Stimulated activated CD4-positive, alpha-beta T cell treated with anti-CD3 and anti-CD28 coated beads, Interleukin-1b, Interleukin-23, amount 100 ng/mL, for 24 hours (primary cell): Measurements from ENCODE around the gene RNU7-1.

Source experiments
- DNase-seq, 4 experiments: peaks; one replicate each; pipeline ENCODE4 v3.0.0-alpha.2; 2020; ENCODE audit warnings: low read depth in 4 of 4, low spot score in 1 of 4

The RNU7-1 gene

DNA sequence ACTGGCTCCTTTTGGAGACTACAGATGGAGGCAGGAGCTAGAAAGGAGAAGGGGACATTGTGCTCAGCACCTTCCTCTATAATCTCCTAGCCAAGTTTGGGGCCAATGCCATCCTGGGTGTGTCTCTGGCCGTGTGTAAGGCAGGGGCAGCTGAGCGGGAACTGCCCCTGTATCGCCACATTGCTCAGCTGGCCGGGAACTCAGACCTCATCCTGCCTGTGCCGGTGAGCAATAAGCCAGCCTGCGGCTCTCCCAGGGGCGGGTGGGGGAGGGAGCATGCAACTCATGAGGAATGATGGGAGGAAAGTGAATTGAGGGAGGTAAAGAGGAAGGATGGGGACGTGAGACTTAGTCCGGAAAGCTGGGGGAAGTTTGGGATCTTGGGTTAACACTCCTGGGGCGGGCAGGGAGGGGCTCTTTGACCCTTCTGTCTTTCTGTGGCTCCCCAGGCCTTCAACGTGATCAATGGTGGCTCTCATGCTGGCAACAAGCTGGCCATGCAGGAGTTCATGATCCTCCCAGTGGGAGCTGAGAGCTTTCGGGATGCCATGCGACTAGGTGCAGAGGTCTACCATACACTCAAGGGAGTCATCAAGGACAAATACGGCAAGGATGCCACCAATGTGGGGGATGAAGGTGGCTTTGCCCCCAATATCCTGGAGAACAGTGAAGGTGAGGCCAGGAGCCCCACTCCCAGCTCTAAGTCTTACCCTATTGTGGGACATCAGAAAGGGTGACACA is 26.0 kb upstream of the RNU7-1 start:
- DNase-seq, result no peak

DNA sequence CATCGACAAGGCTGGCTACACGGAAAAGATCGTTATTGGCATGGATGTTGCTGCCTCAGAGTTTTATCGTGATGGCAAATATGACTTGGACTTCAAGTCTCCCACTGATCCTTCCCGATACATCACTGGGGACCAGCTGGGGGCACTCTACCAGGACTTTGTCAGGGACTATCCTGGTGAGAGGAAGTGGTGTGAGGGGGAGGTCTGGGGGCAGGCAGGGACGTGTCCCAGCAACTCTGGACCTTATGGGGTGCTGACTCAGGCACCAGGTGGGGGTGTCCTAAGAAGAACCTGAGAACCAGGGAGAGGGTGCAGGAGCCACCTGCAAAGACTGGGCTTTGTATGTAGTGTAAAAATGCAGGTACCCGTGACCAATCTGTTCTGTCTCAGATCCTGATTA is 24.0 kb upstream of the RNU7-1 start:
- no peak for DNase-seq

DNA sequence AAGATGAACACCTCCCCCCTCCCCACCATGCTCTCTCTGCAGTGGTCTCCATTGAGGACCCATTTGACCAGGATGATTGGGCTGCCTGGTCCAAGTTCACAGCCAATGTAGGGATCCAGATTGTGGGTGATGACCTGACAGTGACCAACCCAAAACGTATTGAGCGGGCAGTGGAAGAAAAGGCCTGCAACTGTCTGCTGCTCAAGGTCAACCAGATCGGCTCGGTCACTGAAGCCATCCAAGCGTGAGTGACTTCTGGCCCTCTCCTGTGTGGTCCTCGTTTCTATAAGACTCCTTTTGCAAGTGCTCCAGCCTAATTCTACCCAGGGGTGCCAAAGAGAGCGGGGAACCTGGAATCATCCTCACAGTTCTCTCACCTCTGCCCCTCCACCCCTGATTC is 22.1 kb upstream of the RNU7-1 start:
- DNase-seq, result no peak

DNA sequence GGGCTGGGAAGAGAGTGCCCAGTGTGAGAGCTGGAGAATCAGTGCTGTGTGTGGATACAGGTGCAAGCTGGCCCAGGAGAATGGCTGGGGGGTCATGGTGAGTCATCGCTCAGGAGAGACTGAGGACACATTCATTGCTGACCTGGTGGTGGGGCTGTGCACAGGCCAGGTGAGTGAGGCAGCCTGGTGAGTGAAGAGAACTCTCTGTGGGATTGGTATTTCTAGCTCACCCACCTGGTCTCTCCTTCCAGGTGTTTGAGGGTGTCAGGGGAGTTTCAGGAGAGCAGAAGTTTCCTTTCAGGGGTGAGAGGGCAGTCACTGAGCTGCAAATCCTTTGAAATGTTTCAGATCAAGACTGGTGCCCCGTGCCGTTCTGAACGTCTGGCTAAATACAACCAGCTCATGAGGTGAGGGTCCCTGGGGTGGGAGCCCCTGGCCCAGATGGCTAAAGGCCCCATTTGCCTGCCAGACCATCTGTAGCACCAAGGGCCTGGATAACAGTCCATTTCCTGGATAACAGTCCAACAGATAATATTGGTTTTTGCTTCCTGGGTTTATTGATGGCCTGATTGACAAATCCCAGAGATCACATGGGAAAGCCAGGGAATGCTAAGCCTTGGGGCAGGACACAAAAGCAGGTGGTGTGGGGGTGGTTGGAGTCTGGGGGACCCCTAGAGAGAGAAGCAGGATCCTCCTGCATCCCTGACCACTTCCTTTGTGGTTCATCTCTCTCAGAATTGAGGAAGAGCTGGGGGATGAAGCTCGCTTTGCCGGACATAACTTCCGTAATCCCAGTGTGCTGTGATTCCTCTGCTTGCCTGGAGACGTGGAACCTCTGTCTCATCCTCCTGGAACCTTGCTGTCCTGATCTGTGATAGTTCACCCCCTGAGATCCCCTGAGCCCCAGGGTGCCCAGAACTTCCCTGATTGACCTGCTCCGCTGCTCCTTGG is 21.3 kb upstream of the RNU7-1 start:
- DNase-seq, result no peak

DNA sequence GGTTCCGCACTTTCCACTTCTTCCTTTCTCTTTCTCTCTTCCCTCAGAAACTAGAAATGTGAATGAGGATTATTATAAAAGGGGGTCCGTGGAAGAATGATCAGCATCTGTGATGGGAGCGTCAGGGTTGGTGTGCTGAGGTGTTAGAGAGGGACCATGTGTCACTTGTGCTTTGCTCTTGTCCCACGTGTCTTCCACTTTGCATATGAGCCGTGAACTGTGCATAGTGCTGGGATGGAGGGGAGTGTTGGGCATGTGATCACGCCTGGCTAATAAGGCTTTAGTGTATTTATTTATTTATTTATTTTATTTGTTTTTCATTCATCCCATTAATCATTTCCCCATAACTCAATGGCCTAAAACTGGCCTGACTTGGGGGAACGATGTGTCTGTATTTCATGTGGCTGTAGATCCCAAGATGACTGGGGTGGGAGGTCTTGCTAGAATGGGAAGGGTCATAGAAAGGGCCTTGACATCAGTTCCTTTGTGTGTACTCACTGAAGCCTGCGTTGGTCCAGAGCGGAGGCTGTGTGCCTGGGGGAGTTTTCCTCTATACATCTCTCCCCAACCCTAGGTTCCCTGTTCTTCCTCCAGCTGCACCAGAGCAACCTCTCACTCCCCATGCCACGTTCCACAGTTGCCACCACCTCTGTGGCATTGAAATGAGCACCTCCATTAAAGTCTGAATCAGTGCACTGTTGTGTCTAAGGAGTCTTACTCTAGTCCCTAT is 20.4 kb upstream of the RNU7-1 start:
- DNase-seq, result no peak

DNA sequence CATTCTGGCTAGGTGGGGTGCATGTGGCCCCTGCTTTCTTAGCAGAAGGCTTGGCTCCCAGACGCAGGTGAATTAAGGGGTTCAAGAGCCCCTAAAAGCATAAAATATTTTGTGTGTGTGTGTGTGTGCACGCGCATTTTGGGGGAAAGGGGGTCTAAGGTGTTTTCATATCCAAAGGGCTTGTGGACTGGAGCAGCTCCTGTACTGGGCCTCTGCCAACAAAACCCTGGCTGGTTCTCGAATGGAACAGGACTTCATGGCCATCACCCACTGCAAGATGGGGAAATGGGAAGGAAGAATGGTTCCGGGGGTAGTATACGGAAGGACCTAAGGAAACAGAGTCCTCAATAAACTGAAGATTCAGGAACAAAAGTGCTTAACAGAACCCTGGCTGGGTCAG is 19.8 kb upstream of the RNU7-1 start:
- no peak for DNase-seq

DNA sequence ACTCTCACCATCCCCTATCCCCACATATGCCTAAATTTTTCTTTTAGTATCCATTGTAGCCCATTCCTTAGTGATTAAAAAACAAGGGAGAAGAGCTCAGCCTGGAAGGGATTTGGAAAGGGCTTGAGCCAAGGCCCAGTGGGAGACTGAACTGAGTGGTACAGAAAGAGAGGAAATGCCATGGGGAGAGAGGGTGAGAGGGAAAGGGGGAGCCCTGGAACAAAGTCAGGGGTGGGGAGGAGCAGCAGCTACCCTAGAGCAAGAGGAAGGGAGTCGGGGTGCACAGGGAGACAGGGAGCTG is 18.4 kb upstream of the RNU7-1 start:
- DNase-seq, result no peak

DNA sequence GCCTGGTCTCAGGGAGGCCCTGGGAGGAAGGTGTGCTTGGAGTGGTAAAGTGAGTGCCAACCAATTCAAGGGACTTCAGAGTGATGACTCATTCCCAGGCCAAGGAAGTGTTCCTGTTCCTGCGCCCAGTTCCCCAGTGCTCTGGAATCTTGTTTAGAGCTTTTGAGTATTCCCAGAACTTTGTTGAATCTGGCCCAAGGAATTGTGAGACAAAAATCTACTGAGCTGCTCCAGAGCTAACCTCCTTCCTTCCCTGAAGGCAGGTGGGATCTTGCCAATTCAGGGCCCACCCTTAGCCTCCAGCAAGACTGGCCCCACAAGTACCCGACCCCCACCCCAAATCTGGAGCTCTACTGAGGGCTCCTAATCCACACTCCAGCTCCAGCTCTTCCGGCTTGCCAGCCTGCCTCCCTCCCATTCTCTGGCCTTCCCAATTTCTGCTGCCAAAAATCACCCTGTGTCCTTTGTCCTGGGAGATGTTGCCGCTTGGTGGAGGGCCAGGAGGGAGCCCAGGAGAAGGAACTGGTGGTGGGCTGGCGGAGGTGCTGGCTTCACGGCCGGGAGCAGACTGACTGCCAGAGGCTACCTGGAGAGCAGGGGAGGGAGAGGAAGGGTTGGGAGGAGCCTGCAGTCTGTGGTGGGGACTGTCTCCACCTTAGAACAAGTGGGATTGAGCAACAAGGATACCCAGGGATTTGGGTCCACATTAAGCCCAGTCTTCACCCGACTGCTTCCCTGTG is 17.9 kb upstream of the RNU7-1 start:
- no peak for DNase-seq

DNA sequence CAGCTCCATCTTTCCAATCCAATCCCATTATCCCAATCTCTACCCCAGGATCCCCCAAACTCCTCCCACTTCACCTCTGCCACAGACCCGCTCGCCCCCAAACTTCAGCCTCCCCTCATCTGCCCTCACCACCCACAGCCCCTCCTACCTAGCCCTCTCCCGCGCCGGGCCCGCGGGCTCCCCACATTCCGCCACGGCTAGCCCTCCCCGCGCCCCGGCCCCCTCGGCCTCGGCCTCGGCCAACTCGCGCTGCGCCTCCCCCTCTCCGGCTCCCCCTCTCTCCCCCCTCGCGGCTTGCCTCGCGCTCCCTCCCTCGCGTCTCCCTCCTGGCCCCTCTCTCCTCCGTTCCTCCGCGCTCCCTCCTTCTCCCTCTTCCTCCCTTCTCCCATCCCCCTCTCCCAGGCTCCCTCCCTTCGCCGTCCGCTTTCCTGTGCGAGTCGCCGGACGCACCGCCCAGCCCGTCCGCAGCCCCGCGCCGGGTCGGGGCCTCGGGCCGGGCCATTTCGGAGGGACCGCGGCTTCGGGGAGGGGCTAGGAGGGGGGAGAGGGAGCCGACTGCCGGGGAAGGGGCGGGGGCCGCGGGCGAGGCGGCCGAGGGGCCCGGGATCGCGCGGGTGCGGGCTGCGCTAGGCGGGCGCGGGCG is 16.1 kb upstream of the RNU7-1 start, which contains the start of gene ATN1:
TSS of gene ATN1 (plus strand) at position 581 of the 643 bp plus-strand sequence. CDS start 6,043 bp downstream, outside the sequence.
- no peak for DNase-seq

DNA sequence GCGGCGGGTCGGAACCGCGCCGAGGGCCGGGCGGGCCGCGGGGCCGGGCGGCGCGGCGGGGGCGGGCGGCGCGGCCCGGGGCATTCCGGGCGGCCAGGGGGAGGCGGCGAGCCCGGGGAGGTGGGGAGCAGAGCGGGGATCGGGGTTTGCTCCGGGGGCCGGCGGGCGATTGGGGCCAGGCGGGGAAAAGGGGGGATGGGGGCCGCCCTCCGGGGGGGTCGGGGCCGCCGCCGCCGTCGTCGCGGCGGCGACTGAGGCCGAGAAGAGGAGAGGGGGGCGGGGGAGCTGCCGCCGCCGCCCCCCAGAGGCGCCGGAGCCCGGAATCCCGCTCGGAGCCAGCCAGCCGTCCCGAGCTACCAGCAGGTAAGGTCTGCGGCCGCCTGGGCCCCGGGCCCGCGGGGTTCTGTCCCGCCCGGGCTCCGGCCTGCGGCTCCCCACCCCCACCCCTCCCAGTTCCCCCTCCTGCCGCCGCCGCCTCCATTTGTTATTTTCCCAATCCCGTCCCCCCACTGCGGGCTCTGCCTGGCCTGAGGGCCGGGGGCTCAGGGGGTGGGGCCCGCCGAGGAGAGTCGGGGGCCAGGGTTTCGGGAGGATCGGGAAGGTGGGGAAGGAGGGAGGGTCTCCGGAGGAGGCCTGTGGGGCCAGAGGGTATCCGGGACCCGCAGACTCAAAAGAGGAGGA is 15.5 kb upstream of the RNU7-1 start:
- no peak for DNase-seq

DNA sequence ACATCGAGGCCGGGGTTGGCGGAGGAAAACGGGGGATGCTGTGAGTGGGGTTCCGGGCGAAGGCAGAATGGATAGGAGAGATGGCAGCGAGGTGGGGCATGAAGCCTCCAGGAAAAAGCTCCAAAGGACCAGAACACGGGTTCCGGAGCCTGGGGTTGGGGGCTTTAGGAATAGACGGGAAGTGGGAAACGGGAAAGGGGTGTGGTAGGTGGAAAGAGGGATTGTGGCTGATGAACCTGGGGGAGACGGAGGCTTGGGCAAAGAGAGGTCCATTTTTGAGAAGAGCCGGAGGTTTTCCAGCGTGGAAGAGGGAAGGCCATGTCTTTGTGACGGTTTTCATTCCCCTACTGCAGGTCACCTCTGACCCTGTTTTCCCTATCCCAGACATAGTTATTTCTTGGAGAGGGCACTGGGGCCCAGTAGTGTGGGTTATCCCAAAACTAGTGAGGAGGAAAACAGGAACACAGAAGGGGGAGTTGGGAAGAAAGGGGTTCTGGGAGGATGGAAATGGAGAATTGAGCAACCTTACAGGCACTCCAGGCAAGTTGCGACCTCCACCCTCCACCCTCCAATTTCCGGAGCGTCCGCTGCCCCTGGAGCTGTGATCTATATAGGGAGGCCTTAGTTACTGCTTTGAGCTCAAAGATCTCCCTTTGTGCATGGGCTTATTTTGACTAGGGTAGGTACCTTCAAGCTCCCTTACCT is 14.8 kb upstream of the RNU7-1 start:
- no peak for DNase-seq

DNA sequence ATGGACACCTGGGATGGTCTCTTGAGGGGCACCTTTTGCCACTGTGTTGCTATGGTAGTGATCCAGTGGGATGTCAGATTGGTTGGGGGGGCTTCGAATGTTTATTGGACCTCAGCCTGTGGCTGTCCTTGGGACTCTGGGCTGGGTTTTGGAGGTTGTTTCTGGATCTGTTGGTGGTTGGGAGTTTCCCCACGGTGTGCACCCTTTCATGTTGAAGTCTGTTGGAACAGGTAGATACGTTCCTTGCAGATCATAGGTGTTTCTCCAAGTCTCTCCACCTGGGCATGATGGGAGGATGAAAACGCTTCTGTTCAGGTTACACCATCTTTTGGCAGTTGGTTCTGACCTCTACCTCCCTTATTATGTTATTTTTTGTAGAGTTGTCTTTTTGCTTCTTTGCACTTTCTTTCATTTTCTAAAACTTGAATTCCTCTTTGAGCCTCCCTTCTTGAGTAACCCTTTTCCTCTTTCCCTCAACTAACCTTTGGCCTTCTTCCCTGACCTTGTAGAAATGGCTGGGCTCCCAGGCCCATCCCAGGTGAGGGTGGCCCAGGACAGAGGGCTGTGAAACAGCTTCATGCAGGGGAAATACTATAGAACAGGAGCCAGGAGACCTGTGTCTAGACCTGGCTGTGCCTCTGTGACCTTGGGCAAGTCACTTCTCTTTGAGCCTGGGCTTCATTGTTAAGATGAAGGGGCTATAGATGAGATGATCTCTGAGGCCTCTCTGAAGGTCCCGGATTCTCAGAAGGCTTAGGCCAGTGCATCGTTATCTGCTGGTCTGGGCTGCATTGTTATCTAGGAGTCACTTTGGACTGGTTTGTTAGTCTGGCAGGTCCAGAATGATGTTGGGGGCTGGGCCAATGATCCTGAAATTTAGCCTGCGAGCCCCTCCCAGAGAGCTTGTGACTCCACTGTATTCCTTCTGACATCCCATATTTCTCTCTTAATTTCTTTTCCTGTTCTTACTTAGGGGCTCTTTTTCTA is 13.9 kb upstream of the RNU7-1 start:
- no peak for DNase-seq

DNA sequence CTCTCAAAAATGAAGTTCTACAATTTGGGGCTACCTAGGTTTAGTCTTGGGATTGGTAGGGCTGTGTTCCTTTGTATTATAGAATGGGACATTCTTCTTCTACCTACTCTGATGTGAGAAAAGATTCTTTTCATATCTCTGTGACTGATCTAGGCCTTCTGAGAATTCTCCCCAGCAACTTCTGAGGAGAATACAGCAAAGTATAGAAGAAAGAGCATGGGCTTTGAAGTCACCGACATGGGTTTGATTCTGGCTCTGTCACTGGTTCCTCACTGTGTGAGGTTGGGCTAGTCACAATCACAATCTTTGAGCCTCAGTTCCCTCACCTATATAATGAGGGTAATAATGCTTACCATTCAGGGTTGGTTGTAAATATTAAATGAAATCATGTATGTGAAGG is 10.8 kb upstream of the RNU7-1 start:
- DNase-seq, result no peak

DNA sequence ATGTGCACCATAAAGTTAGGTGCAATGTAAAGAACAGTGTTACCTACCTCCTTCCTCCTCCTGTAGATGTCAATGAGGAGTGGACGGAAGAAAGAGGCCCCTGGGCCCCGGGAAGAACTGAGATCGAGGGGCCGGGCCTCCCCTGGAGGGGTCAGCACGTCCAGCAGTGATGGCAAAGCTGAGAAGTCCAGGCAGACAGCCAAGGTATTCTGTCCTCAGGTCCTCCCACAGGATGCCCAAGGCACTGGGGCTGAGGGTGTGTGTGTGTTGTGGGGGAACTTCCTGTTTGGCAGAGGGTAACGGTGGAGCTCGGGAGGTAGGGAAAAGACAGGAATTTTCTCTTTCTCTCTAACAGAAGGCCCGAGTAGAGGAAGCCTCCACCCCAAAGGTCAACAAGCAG is 9.5 kb upstream of the RNU7-1 start:
- DNase-seq, result no peak

DNA sequence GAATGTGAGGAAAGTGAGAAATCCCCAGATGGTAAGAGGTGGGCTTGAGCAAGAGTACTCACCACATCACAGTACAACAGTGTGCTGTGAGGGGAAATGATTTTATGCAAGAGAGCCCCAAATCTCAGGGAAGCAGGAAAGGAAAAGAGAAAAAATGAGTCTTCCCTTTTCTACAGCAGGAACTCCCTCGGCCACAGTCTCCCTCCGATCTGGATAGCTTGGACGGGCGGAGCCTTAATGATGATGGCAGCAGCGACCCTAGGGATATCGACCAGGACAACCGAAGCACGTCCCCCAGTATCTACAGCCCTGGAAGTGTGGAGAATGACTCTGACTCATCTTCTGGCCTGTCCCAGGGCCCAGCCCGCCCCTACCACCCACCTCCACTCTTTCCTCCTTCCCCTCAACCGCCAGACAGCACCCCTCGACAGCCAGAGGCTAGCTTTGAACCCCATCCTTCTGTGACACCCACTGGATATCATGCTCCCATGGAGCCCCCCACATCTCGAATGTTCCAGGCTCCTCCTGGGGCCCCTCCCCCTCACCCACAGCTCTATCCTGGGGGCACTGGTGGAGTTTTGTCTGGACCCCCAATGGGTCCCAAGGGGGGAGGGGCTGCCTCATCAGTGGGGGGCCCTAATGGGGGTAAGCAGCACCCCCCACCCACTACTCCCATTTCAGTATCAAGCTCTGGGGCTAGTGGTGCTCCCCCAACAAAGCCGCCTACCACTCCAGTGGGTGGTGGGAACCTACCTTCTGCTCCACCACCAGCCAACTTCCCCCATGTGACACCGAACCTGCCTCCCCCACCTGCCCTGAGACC is 8.0 kb upstream of the RNU7-1 start:
- no peak for DNase-seq

DNA sequence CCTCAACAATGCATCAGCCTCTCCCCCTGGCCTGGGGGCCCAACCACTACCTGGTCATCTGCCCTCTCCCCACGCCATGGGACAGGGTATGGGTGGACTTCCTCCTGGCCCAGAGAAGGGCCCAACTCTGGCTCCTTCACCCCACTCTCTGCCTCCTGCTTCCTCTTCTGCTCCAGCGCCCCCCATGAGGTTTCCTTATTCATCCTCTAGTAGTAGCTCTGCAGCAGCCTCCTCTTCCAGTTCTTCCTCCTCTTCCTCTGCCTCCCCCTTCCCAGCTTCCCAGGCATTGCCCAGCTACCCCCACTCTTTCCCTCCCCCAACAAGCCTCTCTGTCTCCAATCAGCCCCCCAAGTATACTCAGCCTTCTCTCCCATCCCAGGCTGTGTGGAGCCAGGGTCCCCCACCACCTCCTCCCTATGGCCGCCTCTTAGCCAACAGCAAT is 7.4 kb upstream of the RNU7-1 start:
- no peak for DNase-seq
